ENCODE results near the gene CPNE5.

CPNE5 gene

GRCh38 chr6:36787210-36787609 is 52.0 kb downstream of the CPNE5 start:
- DNase-seq: no peak

DNA sequence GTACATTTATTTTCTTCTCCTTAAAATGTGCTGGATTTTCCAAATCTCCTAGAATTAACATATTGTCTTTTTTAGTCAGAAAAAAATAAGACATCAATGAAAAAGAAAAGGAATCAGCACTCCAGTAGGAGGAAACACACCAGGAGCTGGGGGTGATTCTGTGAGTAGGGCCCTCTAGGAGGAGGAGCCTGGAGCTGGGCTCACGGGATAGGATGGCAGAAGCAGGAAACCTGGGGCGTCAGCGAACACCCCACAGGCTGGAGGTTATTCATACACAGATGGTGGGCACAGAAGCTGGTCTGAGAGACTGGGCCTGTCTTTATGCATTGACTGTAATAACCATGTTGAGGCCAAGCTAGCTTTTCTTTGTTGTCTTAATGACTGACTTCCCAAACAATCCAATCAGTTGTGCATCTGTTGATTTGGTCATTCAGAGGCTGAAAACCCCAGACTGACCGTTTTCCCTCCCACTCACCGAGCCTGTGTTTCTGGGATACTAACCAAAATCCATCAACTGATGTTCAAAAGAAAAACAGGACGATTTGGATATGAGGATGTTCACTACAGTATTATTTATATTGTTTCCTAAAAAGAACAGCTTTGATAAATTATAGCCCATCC is 53.1 kb downstream of the CPNE5 start:
- DNase-seq: no peak

GRCh38 chr6:36784376-36784636 is 54.9 kb downstream of the CPNE5 start:
- no peak for DNase-seq

DNA sequence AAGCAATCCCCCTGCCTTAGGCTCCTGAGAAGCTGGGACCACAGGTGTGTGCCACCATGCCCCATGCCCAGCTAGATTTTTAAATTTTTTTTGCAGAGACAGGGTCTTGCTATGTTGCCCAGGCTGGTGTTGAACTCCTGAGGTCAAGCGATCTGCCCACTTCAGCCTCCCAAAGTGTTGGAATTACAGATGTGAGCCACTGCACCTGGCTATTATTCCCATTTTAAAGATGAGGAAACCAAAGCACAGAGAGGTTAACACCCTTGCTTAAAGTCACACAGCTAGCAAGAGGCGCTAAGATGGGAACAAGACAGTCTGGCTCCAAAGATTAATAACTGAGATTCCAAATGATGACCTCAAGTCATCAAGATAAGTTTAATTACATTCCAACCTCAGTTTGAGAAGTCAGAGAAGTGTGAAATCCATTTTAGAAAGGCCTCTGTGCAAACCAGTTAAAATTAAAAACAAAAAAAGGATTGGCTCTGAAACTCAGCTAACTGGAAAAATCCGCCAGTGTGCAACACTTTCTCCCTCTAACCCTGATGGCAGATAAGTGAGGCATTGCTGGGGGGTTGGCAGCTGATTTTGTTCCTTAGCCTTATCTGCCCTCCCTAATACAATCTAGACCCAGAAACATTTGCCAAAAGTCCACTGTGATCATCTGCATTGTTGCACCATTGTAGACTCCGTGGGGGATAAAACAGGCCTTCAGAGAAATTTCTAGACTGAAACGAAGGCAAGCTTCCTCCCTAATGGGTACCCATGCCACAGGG is 55.5 kb downstream of the CPNE5 start:
- no peak for DNase-seq

DNA sequence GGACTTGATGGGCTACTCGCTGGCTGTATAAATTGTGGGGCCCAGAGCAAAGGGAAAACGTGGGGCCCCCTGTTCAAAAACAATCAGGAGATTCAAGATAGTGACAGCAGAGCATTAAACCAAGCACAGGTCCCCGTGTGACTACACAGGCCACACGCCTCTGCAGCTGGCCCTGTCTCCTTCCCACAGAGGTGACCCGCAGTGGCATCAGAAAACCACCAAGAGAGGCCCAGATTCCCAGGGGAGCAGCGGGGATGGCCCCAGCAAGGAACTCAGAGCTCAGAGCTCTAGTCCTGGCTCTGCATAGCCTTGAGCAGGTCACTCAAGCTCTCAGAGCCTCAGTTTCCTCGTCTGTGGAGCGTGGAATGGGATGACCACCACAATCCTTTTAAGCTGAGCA is 57.6 kb downstream of the CPNE5 start:
- no peak for DNase-seq

- DNase-seq: no peak
Measured at GRCh38 chr6:36780442-36781177, 58.6 kb downstream of the CPNE5 start.

DNA sequence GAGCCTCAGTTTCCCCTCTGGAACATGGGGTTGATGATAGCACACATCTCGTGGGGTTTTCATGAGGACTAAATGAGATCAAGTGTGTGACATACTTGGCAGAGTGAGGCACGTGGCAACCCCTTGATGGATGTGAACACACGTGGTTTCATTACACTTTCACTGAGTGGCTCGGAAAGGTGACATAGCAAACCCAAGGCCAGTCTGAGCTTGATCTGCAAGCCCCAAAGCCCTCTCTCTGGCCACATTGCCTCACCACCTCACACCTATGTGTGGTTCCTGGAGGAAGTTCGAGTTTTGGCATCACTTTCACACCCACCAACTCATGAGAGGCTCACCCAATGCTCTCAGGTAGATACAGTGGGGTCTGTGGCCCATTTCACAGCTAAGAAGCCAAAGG is 60.0 kb downstream of the CPNE5 start:
- no peak for DNase-seq

DNA sequence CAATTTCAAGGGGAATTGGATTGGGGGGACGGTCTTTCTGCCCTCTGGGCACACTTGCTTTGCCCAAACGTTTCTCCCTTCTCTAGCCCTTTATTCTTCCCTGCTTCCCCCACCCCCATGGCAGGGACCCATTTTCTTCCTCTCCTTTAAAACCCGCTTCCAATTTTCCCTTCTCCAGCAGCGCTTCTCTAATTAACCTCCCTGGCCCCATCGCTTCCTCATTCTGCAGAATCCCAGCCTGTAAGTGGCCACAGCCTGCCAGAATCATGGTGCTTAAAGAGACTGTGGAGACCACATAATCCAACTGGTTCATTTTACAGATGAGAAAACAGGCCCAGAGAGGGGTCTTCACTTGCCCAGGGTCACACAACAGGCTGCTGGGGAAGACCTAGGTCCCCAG is 61.4 kb downstream of the CPNE5 start:
- no peak for DNase-seq

DNA sequence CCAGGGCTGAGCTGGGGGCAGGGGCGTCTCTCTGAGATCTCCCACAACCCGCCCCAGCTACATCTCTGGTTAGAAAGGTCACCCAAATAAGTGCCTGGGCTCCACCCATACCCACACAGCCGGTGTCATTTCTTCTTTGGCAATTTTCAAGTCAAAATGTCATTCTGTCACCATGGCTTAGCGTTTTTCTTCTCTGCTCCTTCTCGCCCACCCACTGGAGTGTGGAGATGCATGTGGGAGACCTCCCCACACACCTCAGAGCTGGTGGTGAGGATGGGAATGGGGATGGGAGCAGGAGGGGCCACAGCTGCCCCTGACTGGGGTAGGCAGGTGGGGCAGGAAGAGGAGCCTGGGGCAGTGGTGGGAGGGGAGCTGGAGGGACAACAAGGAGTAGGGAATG is 63.1 kb downstream of the CPNE5 start:
- DNase-seq: no peak

DNA sequence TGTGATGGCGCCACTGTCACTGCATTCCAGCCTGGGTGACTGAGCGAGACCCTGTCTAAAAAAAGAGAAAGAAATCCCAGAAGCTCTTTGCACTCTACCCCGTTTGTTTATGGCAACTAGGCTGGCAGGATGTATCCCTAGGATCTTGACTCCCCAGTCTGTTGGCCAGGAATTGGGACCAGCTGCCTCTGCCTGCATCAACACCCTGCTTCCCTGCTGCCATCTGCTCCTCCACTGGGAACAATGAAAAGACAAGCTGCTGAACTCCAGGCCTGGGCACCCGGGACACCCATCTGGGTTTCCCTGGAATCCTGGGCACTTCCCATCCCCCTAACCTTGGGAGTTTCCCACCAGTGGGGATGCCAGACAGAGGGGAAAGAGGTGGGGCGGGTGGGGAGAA is 64.9 kb downstream of the CPNE5 start:
- DNase-seq: no peak

DNA sequence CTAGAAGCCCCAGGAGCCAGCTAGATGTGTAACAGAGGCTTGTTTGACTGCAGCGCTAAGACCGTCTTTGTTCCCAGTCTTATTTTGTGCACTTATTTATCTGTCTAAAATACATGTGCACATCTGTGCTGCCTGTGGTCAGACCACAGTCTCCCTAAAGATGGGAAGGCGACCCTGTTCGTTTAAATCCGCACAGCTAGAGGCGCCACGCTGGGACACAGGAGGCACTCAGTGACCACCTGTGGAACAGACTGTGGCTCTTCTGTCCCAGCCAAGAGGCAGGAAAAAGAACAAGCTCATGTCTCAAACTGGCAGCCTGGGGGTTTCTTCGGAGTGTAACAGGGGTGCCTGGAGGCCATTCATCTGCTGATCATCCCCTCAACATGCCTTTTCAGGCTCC is 66.8 kb downstream of the CPNE5 start:
- no peak for DNase-seq

DNA sequence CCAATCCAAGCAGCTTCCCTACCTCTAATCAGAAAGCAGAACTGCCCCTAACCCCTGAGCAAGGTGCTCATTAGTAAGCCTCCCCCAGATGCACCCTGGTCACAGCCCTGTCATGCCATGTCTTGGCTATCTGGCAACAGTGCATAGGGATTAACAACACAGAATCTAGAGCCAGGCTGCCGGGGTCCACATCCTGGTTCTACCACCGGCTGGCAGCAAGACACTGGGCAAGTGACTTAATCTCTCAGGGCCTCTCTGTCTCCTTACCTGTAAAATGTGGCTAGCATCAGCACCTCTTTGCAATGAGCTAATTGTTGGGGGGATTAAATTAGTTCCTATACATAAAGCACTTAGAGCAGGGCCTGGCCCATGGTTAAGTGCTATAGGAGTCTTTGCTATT is 68.1 kb downstream of the CPNE5 start:
- DNase-seq: no peak

DNA sequence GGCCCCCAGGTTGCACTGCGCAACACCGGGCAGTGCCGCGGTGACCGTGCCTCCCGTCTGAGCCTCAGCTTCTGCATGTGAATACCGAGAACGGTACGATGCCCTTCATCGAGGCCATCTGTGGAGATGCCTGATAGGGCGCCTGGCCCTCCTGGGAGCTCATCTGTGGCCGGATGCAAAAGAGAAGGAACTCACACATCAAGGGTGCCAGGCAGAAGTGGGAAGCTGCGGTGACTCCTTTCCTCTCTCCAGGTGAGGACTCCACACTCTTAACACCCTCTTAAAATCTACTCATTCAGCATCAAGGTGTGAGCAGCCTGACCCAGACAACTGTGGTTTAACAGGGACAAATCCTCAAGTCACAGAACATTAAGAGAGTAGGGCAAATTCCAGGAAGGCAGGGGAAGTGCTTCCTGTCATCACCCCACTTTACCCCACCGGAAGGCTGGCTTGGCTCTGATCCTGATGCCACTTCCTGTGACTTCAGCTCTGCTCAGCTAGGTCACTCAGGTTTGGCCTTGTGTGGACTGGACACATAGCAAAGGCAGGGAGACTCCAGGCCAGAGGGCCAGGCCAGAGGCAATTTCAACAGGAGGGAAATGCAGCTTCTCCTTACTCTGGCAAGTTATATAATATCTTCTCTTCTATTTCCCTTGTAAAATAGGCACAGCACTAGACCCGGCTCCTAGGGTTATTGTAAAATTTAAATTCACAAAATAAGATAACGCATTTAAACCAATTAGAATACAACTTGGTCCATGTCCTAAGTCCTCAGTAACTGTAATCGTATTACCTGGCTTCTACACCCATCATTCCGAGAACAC is 69.4 kb downstream of the CPNE5 start:
- no peak for DNase-seq

- no peak for DNase-seq
Measured at GRCh38 chr6:36769183-36769675, 70.0 kb downstream of the CPNE5 start.

- no peak for DNase-seq
Measured at GRCh38 chr6:36766399-36766945, 72.8 kb downstream of the CPNE5 start.

GRCh38 chr6:36765594-36766398 is 73.4 kb downstream of the CPNE5 start:
- DNase-seq: peak; percentile 81

- no peak for DNase-seq
Measured at GRCh38 chr6:36765190-36765589, 74.1 kb downstream of the CPNE5 start.

- no peak for DNase-seq
Measured at GRCh38 chr6:36762123-36762522, 77.1 kb downstream of the CPNE5 start.

DNA sequence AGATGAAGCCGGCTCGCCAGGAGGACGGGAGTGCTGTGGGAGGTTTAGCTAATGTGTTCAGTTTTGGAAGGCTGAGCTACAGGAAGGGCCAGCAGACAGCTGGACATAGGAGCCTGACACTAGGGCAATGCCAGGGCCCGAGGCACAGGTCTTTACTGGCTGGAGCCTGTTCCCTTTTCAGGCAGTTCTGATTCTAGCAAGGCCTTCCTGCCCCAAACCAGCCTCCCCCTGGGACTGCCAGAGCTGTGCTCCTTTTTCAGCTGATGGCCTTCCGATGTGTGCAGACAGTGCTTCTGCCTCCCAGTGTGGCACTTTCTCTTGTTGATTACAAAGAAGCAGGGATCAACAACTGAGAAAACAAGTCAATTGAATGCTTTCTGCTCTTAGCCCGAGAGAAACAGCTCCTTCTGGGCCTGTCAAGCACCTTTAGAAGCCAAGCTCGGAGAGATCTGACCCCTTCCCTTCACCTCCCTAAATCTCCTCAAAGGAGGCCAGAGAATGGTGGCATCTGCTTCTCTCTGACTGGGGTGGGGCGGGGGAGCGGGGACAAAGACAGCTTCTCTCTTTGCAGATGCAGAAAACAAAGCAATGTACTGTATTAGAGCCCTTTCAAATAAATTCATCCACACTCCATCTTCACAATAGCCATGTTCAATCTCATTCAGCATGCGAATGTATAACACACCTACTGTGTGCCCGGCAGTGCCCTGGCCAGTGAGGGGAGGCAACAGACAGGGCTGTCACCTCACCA is 78.4 kb downstream of the CPNE5 start:
- DNase-seq: no peak

DNA sequence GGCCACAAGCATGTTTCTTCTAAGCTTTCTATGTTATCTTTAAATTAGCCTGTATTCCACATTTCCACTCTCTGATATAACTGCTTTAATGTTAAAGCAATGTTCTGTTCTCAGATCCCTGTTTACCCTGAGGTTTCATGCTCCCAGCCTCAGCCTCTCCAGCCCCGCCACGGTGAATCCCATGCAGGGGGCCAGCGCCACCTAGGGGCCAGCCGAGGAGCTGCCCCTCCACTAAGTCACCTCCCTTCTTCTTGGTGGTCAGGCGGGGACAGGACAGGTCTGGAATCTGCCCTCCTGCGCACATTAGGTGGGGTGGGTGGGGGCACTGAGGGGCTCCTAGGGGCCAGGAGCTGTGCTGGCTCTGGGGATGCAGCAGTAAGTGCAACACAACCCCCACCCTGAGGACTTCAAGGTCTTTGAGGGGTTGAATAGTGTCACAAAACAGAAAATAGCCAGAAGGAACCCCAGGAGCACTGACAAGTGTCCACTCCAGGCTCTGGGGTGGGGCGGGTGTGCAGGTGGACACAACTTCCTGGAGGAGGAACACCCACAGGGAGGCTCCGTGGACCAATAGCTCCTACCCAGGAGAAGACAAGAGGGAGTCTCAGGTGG is 80.0 kb downstream of the CPNE5 start:
- peak; percentile 81 for DNase-seq
